HG03135 (cell line): Measurements from ENCODE around the gene CDX1.

Experiments
- ATAC-seq: cut with Tn5 transposase; IDR thresholded peaks from one replicate; pipeline ENCODE4 v1.9.1; 2021; ENCODE audit warnings: mild to moderate bottlenecking, moderate library complexity; ENCODE audit not compliant: unreplicated experiment

CDX1 gene

DNA sequence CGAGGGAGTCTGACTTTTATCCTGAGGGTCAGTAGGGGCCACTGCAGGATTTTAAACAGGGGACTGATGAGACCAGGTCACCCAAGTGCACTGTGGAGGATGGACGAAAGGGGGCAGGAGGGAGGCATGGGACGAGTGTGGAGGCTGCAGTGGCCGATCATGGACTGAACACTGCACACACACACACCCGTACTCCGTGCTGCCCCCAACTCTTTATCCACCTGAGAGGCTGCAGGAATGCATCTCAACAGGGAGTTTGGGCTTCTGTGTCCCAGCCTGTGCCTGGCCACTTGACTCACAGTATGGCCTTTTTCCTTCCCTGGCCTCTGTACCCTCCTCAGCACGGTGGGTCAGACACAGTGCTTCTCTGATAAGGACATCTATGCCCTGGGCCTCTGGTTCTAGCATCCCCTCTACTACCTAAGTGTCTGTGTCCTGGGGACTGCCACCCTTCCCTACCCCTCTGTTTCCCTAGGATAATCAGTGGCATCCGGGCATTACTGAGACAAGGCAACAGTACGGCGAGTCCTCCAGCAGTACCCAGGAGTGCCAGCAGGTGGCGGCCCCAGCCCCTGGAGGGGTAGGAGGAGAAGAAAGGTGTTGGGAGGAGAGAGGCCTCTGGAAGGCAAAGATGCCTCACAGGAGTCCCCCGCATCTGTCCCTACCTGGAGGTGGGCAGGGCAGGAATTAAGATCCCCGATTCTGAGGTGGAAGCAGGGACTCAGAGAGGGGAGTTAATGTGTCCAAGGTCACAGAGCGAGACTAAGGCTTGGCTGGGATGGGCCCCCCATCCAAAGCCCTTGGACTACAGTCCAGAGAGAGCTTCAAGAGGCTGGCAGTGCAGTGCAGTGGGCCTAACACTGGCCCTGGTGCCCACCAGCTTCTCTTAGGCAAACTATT lies 5.1 kb upstream of the CDX1 start:
- peak; percentile 68 for ATAC-seq

- no peak for ATAC-seq
Measured at GRCh38 chr5:150162142-150162513, 4.5 kb upstream of the CDX1 start.

- ATAC-seq: no peak
Measured at GRCh38 chr5:150163035-150163434, 3.5 kb upstream of the CDX1 start.

DNA sequence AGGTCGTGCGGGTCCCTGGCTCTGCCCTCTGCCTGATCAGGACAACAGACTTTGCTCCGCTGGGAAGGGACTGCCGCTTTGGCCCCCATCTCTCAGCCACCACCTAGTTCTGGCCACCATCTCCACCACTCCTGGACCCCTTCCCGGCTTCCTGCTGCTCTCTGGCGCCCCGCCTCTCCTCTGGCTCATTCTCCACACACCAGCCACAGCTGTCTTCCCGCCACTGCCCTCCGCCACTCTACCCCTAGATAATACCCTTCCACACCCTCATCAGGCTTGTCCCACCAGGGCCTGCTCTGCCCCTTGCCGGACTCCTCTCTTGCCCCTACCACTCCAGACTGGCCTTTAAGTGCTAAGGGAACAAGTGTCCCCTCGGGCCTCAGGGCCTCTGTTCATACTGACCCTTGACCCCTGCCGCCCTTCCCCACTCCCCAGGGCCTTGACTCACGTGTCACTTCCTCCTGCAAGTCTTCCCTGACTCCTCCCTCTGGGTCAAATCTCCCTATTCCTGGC lies 3.0 kb upstream of the CDX1 start:
- ATAC-seq: no peak

- ATAC-seq: no peak
Measured at GRCh38 chr5:150164211-150164980, 2.2 kb upstream of the CDX1 start.

GRCh38 chr5:150166037-150166649 lies 435 bp upstream of the CDX1 start:
- ATAC-seq: no peak

GRCh38 chr5:150167512-150167850 lies 903 bp downstream of the CDX1 start:
- ATAC-seq: no peak

DNA sequence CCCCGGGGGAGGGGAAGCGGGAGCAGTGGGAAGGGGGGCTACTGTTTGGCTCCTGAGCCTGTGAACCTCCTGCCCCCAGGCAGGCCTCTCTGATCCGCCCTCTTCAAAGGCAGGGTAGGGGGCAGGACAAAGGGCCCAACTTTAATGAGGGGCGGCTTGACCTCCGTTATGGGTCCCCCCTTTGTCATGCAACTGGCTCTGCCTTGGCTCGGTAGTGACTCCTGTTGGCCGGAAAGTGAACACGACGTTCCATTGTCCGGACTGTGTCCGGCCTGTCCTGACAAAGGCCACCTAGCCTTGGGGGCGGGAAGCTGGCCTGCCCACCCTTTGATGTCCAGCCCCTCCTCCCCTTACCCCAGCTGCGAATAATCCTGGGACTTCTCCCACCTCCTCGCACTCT lies 1.3 kb downstream of the CDX1 start:
- no peak for ATAC-seq

DNA sequence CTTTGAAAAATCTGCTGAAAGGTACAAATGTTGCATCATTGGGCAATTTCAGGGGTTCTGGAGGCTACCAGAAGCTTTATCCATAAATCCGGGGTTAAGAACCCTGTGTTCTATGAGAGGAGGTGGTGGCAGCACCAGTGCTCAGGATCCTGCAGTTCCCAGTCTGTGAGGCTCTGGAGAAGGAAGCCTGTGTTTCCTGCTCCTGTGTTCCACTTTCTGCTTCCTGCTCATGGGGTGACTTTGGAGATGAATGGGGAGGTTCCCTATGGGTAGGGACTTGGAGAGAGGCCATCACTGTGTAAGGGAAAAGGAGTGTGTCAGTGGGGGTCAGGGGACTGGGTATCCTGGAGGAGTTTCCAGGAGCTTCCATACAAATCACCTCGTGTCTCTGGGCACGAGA lies 2.3 kb downstream of the CDX1 start:
- ATAC-seq: no peak

DNA sequence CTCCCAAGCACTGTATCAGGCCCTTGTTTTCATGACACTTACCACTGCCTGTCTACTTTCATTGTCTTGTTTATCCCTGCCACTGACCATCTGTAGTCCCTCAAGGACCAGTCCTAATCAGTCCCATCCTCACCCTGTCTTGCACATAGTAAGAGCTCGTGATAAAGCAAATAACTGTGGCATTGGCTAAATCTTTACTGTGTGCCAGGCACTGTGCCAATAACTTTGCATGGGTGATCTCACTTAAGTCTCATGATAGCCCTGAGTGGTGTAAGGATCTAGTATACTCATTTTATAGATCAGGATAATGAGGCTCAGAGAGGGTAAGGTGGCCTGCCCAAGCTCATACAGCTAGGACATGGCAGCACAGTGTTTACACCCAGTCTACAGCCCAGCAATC lies 5.6 kb downstream of the CDX1 start:
- ATAC-seq: no peak

DNA sequence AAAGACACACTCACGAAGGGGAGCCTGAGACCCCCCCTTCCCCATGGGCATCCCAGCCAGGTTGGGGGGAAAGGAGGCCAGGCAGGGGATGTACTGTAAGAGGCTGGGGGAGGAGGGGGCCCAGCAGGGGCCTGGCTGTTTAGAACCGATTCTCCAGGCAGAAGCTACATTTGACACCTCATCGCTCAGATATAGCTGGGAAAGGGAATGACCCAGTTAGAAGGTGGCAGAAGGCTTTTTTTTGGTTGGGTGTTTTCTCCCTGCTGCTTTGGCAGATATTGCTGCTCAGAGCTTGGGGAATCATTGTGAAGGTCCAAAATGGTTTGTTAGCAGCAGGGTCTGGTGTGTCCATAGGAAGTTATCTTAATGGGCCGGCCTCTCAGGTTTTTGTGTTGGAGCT lies 6.0 kb downstream of the CDX1 start:
- no peak for ATAC-seq

GRCh38 chr5:150173161-150173560 lies 6.6 kb downstream of the CDX1 start:
- no peak for ATAC-seq

DNA sequence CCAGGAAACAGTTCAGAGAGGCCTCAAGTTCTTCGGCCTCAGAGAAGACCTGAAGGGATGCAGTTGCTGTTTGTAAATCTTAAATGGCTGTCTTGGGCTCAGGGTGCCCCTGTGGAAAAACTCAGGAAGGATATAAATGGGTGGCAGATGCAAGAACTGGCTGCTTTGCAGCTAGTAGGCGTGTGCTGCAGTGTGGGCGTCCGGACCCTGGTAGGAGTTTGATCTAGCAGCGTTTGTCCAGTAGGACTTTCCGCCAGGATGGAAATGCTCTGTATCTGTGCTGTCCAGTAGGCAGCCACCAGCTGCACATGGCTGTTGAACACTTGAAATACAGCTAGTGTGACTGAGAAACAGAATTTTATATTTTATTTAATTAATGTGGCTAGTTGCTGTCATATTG lies 7.7 kb downstream of the CDX1 start:
- ATAC-seq: no peak

DNA sequence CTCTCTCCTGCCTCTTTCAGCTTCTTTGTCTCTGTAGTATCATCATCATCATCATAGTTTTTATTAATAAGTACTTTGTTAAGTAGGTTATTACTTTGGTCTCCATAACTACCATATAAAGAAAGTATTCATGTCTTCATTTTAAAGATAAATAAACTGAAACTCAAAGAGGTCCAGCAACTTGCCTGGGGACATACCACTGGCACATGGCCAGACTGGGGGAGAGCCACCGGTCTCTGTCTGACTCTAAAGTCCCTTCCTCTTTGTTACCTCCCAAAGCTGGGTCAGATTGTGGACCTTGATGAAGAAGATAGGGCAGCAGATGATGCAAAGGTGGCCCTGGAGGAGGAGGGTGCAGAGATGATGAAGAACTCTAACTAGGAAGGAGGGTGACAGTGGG lies 8.5 kb downstream of the CDX1 start:
- ATAC-seq: no peak

DNA sequence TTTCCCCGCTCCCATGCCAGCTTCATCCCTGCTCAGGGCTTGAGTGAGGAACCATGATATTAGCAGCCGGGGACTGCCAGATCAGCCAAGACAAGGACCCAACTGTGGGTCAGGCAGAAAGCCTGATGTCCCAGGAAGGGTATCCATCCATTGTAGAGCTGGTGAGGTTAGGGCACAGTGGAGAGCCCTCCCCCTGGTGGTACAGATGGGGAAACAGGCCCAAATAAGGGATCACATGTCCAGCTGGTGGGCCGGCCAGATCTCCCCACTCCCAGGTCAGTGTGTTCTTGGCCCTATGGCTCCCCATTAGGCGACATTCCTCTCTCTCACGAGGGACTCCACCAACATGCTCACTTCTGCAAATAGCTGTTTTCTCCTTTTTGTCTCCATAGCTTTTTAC lies 9.0 kb downstream of the CDX1 start:
- no peak for ATAC-seq

GRCh38 chr5:150176745-150177477 lies 10.3 kb downstream of the CDX1 start:
- no peak for ATAC-seq

GRCh38 chr5:150177721-150178120 lies 11.1 kb downstream of the CDX1 start:
- no peak for ATAC-seq

- no peak for ATAC-seq
Measured at GRCh38 chr5:150178262-150178661, 11.7 kb downstream of the CDX1 start.

DNA sequence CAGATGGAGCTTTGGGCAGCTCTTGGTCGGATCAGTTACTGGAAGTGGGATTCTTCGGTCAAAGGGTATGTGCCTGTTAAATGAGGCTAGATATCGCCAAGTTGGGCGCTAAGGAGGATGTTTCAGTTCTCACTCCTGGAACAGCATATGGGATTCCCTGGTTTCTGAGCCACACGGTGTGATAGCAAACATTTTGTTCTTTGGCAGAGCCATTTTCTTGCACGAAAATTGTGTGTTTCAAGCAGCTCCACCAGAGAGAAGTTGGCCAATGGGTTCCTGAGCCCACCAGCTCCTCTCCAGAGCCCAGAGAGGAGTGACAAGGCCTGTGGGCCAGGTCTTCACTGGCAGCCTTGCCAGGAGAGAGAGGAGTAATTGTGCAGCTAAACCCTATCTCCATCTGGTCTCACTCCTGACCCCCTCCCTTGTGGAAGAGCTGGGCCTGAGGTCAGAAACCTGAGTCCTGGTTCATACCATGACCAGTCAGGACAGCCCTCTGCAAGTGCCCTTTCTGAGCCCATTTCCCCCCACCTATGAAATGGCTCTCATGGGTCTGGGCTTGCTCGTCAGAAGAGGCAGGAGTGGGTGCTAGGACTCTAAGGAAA lies 12.5 kb downstream of the CDX1 start:
- no peak for ATAC-seq

DNA sequence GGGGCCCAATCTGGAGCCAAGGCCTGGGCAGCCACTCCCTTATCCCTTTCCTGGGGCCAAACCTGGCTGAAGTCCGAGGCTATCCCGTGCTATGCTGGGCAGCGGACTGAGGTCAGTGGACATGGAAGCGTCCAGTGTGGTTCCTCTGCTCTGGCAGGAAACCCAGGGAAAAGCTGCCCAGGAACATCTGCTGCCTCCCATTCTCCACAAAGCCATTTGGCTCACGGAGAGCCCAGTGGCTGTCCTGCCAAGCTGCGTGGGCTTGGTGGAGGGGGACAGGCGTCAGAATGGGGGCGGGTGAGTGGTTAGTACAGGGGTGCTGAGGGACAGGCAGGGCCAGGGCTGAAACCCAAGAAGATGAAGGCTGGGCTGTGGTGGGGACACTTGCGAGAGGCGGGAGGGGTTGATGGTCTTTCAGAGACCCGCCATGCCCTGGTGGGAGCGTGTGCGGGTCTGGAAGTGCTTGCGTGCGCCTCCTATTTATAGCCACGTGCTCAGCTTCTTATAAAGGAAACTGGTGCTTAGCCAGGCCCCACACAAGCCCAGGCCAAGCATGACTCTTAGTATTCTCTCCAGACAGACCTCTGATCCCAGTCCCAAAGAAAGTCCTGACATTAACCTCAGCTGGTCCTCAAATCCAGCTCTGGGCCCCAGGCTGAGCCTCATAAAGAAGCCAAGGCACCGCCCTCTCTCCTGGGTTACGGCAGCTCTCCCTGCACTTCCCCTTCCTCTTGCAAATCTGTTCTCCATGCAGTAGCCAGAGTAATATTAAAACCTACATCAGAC lies 13.9 kb downstream of the CDX1 start:
- no peak for ATAC-seq
